PC-3 (cell line): Measurements from ENCODE around the gene MRPL33. TPM values are rescaled to one million over a fixed set of nuclear protein-coding genes. Genes with fewer than 3 reads are reported as not detected.

Experiments
- ATAC-seq: fragments of 200-7000 bp; cut with Tn5 transposase; 2 replicates; pipeline ENCODE4 v1.9.1; 2020; ENCODE audit warnings: mild to moderate bottlenecking, moderate library complexity
- Bru-seq: library from RNA; stranded (reverse); fragments of 400-500 nt; gene quantifications from one replicate; lab custom pipeline; 2021; lab: Mats Ljungman, UMichigan
- BruChase-seq, 2 experiments: library from RNA; stranded (reverse); fragments of 400-500 nt; gene quantifications; one replicate each; lab custom pipeline; 2021; lab: Mats Ljungman, UMichigan
- BruUV-seq: library from RNA; stranded (reverse); fragments of 400-500 nt; replicated peaks from 2 replicates; lab custom pipeline; 2021; lab: Mats Ljungman, UMichigan
- CTCF ChIA-PET: fragments of 300-600 bp; sonication (Branson Sonifier 250); formaldehyde crosslinking; loops from one replicate; lab custom pipeline; 2022; ENCODE audit warnings: antibody characterized with exemption; lab: Charles Lee
- POLR2A ChIA-PET: fragments of 300-600 bp; sonication (Branson Sonifier 250); formaldehyde crosslinking; loops from one replicate; lab custom pipeline; 2022; ENCODE audit warnings: antibody characterized with exemption; ENCODE audit not compliant: unreplicated experiment; lab: Charles Lee
- DNase-seq: peaks from one replicate; pipeline ENCODE4 v3.0.0-alpha.2; 2015
- H2AFZ ChIP-seq: fragments of 300-600 bp; sonication (generic); 2 replicates; pipeline ENCODE4 v1.6.0; 2016; ENCODE audit warnings: antibody characterized with exemption, low read length
- H3F3A ChIP-seq: fragments of 300-600 bp; sonication (generic); one replicate; pipeline ENCODE4 v1.6.0; 2017; ENCODE audit warnings: antibody characterized with exemption, low read length, control low read depth, mild to moderate bottlenecking; ENCODE audit not compliant: unreplicated experiment
- H3K27ac ChIP-seq: fragments of 300-600 bp; sonication (generic); 2 replicates; pipeline ENCODE4 v1.5.1; 2016; ENCODE audit warnings: mild to moderate bottlenecking, low read length
- H3K27me3 ChIP-seq: fragments of 300-600 bp; sonication (generic); 2 replicates; pipeline ENCODE4 v1.6.1; 2016; ENCODE audit warnings: low read length, mixed read lengths
- H3K36me3 ChIP-seq: fragments of 300-600 bp; sonication (generic); 2 replicates; pipeline ENCODE4 v1.6.1; 2016; ENCODE audit warnings: low read depth, mixed run types, low read length, mixed read lengths
- H3K4me1 ChIP-seq: fragments of 300-600 bp; sonication (generic); 2 replicates; pipeline ENCODE4 v1.5.1; 2016; ENCODE audit warnings: low read length; ENCODE audit not compliant: insufficient read depth
- H3K4me2 ChIP-seq: fragments of 300-600 bp; sonication (generic); 2 replicates; pipeline ENCODE4 v1.6.0; 2016; ENCODE audit warnings: low read length
- H3K4me3 ChIP-seq: fragments of 300-600 bp; sonication (generic); 2 replicates; pipeline ENCODE4 v1.5.1; 2016; ENCODE audit warnings: mild to moderate bottlenecking, low read length, mixed read lengths
- H3K79me2 ChIP-seq: fragments of 300-600 bp; sonication (generic); 2 replicates; pipeline ENCODE4 v1.6.1; 2017; ENCODE audit warnings: low read length, mixed read lengths
- H3K9ac ChIP-seq: fragments of 300-600 bp; sonication (generic); 2 replicates; pipeline ENCODE4 v1.6.0; 2016; ENCODE audit warnings: mild to moderate bottlenecking, low read length
- H3K9me2 ChIP-seq: fragments of 300-600 bp; sonication (generic); replicated peaks from 2 replicates; pipeline ENCODE4 v1.6.1; 2016; ENCODE audit warnings: mixed run types, low read length, mixed read lengths
- H3K9me3 ChIP-seq: fragments of 300-600 bp; sonication (generic); 2 replicates; pipeline ENCODE4 v1.6.1; 2016; ENCODE audit warnings: low read length, mixed read lengths
- H4K20me1 ChIP-seq: fragments of 300-600 bp; sonication (generic); 2 replicates; pipeline ENCODE4 v1.6.1; 2016; ENCODE audit warnings: low read length, mixed read lengths
- CTCF ChIP-seq: fragments of 300-600 bp; sonication (generic); conservative IDR thresholded peaks from 2 replicates; pipeline ENCODE4 v1.5.1; 2017; ENCODE audit warnings: antibody characterized with exemption, low read depth, mild to moderate bottlenecking, low read length
- EZH2 ChIP-seq: fragments of 300-600 bp; sonication (generic); IDR thresholded peaks from one replicate; pipeline ENCODE4 v1.6.1; 2017; ENCODE audit warnings: antibody characterized with exemption, mild to moderate bottlenecking, low read length; ENCODE audit not compliant: unreplicated experiment
- EZH2phosphoT487 ChIP-seq: fragments of 300-600 bp; sonication (generic); IDR thresholded peaks from 2 replicates; pipeline ENCODE4 v1.6.1; 2018; ENCODE audit warnings: mild to moderate bottlenecking, antibody characterized with exemption, low read length, borderline replicate concordance
- intact Hi-C: fragments of 100-400 bp; cut with micrococcal nuclease; formaldehyde crosslinking; loops from 2 replicates; pipeline ENCODE4 v1.9.0; 2023
- long read RNA-seq: library from polyadenylated mRNA; unstranded; transcript quantifications from one replicate; pipeline ENCODE4 v2.0.0, GENCODE V29; 2021; ENCODE audit not compliant: unreplicated experiment
- total RNA-seq: library from RNA; depleted of rRNA; stranded (reverse); fragments of >200 nt; gene quantifications from 2 replicates; pipeline ENCODE4 v1.2.3, GENCODE V29; 2014; rRNA removed

Gene MRPL33
- total RNA-seq, result 95.7 and 110 TPM in 2 replicates
- percentile 94 among the genes with signal in this experiment for Bru-seq, nascent RNA
- BruChase-seq, experiment 1, labeled RNA remaining after a 6-hour chase, result percentile 88 among the genes with signal in this experiment
- percentile 85 among the genes with signal in this experiment for BruChase-seq, experiment 2, labeled RNA remaining after a 2-hour chase
- long read RNA-seq, transcript MRPL33-201 (4 exons, 518 nt), result minor isoform, 46 of 214 reads
- long read RNA-seq, transcript MRPL33-202 (3 exons, 404 nt), result major isoform, 57 of 214 reads
- long read RNA-seq, partial matches to known transcripts, result 92 of 214 reads
- long read RNA-seq, other reads (novel, unspliced or antisense), result 18 of 214 reads

- peak; percentile 92 for ATAC-seq
- peak within 1 kb of the TSS; percentile 96 for H3K4me3 ChIP-seq
- peak within 1 kb of the TSS; percentile 95 for H3K4me2 ChIP-seq
- TF ChIP-seq EZH2 (no peak), EZH2phosphoT487 (no peak), CTCF (no peak)
- peak within 1 kb of the TSS; percentile 92 for H3K9ac ChIP-seq
- peaks cover 52% of the 10 kb centered on the region for H3K79me2 ChIP-seq
- intact Hi-C loops, result loop anchor here (10.0 kb wide), 3 partner anchors 67 to 183 kb away; partner anchors contain the start of genes BABAM2 and RBKS
- peak within 1 kb of the TSS; percentile 91 for H2AFZ ChIP-seq
- peaks cover 40% of the 10 kb centered on the region for H3K4me1 ChIP-seq
- no peaks in the 10 kb centered on the region for H3K9me3 ChIP-seq
- DNase-seq, result peak; percentile 93
- peaks cover 18% of the 10 kb centered on the region for H3K36me3 ChIP-seq
- H3K27ac ChIP-seq, result peak within 1 kb of the TSS; percentile 62
- H3K9me2 ChIP-seq, result no peaks in the 10 kb centered on the region
- H3F3A ChIP-seq, result no peaks in the 10 kb centered on the region
- TSS peak; percentile 64 for BruUV-seq
- no peaks in the 10 kb centered on the region for H3K27me3 ChIP-seq
- POLR2A ChIA-PET, result no interaction called here
- CTCF ChIA-PET, result no interaction called here
- 0 out of 2 replicates have a peak, but pooled peaks cover 13% of the 10 kb centered on the region for H4K20me1 ChIP-seq
Observed at GRCh38 chr2:27771548-27772335, at the start of gene MRPL33. TSS of gene MRPL33 (plus strand) at chr2:27771719. CDS start at chr2:27771778, 59 bp downstream.

- no peaks in the 10 kb centered on the region for H3K36me3 ChIP-seq
- H3F3A ChIP-seq, result no peaks in the 10 kb centered on the region
- peak overlapping the region; percentile 31; the same call in 1 of the 2 replicates for H3K4me2 ChIP-seq
- H3K27me3 ChIP-seq, result no peaks in the 10 kb centered on the region
- no peak overlapping the region for H3K9ac ChIP-seq
- peak overlapping the region; percentile 63 for H3K27ac ChIP-seq
- no peaks in the 10 kb centered on the region for H3K9me3 ChIP-seq
- ChIA-PET POLR2A (no interaction called here), CTCF (no interaction called here)
- H3K9me2 ChIP-seq, result no peaks in the 10 kb centered on the region
- no peaks in the 10 kb centered on the region for H4K20me1 ChIP-seq
- no peak overlapping the region for H2AFZ ChIP-seq
- peaks cover 47% of the 10 kb centered on the region for H3K4me1 ChIP-seq
- no peak for ATAC-seq
- intact Hi-C loops, result no loop called here
- no peak overlapping the region for H3K4me3 ChIP-seq
- BruUV-seq, result no TSS peak
- TF ChIP-seq EZH2 (no peak), CTCF (no peak), EZH2phosphoT487 (no peak)
- H3K79me2 ChIP-seq, result no peaks in the 10 kb centered on the region
- no peak for DNase-seq
Observed at GRCh38 chr2:27721884-27722485, 49.5 kb upstream of the MRPL33 start.
